Measurements from ENCODE around the gene SORBS2. TPM values are rescaled to one million over a fixed set of nuclear protein-coding genes. Genes with fewer than 3 reads are reported as not detected.

The SORBS2 gene
- total and polyA plus RNA-seq, 2 donors (not counting 1 experiment from before 2014, with no cell fraction given): 0.33 to 3.0 TPM

DNA sequence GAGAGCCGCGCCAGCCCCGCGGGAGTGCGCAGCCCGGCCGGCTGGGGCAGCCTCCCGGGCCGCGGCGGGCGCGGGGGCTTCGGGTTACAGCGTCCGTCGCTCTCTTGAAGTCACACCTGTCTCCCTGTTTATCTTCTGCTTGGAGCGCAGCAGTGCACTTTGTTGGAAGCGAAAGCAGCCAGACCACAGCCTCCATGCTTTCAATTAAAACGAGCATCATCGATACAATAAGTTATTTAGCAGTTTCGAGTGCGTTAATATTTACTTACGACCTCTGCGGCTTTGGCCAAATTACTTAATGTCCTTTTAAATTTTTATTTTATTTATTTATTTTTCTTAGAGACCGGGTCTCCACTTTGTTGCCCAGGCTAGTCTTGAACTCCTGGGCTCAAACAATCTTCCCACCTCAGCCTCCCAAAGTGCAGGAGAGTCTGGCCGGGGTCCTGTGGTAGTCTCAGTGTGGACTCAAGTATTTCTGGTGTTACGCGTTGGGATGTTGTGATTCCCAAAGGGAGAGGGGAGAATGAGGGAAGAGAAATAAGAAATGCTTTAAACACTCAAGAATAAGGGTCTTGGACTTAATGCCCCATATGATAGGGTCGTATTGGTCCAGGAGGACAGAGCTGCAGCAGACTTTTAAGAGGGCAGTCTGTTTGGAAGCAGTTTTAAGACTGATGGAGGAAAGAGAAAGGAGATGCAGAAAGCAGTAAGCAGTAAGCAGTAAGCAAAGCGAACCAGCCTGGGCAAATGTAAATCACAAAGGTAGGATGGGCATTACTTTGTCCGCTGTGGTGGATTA is 276.2 kb downstream of the SORBS2 start:
- H4K20me1 ChIP-seq (ENCODE audit: control insufficient read depth, extremely low read depth, insufficient read depth, low read length): no peaks in the 10 kb centered on the region
- no peak for TF ChIP-seq EZH2 (IDR thresholded peaks at IDR 0.05; ENCODE audit: low read length, missing control alignments)
- TF ChIP-seq, protein P1, sequence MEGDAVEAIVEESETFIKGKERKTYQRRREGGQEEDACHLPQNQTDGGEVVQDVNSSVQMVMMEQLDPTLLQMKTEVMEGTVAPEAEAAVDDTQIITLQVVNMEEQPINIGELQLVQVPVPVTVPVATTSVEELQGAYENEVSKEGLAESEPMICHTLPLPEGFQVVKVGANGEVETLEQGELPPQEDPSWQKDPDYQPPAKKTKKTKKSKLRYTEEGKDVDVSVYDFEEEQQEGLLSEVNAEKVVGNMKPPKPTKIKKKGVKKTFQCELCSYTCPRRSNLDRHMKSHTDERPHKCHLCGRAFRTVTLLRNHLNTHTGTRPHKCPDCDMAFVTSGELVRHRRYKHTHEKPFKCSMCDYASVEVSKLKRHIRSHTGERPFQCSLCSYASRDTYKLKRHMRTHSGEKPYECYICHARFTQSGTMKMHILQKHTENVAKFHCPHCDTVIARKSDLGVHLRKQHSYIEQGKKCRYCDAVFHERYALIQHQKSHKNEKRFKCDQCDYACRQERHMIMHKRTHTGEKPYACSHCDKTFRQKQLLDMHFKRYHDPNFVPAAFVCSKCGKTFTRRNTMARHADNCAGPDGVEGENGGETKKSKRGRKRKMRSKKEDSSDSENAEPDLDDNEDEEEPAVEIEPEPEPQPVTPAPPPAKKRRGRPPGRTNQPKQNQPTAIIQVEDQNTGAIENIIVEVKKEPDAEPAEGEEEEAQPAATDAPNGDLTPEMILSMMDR (conservative IDR thresholded peaks at IDR 0.05 in 1 of 2, IDR thresholded peaks at IDR 0.05 in 1 of 2; ENCODE audit: low read depth in 1 of 2, low read length in 2 of 2): no peak
- H3K9ac ChIP-seq (ENCODE audit: insufficient read depth, low read length): peak overlapping the region; percentile 40
- H3K79me2 ChIP-seq (ENCODE audit: control insufficient read depth, insufficient read depth, low read length): no peaks in the 10 kb centered on the region
- no peaks in the 10 kb centered on the region for H3K36me3 ChIP-seq (ENCODE audit: control insufficient read depth, insufficient read depth, low read length)
- no peak for DNase-seq (ENCODE audit: low read depth in 2 of 2)
- no peak overlapping the region for H3K27ac ChIP-seq (ENCODE audit: insufficient read depth, low read length)
- H3K4me1 ChIP-seq (ENCODE audit: control insufficient read depth, extremely low read depth, insufficient read depth, low read length): peaks cover 3% of the 10 kb centered on the region
- H3K4me2 ChIP-seq (ENCODE audit: extremely low read depth, insufficient read depth, low read length): peak overlapping the region; percentile 91
- H3K9me3 ChIP-seq (ENCODE audit: control insufficient read depth, insufficient read depth, low read depth, low read length): no peaks in the 10 kb centered on the region
- no peaks in the 10 kb centered on the region for H3K27me3 ChIP-seq (ENCODE audit: control insufficient read depth, insufficient read depth, low read length)
- peak overlapping the region; percentile 85 for H2AFZ ChIP-seq (ENCODE audit: low read length)
- H3K4me3 ChIP-seq (replicated peaks in 1 of 4; ENCODE audit: control extremely low read depth in 1 of 4, insufficient read depth in 1 of 4, low read depth in 3 of 4, low read length in 4 of 4): peak overlapping the region; percentile 57 to 84 (median 69)

All from fibroblast of lung (primary cell).